Mucosa of descending colon (tissue), 3 donors: ENCODE data around the gene TRPM7. TPM values are rescaled to one million over a fixed set of nuclear protein-coding genes. Genes with fewer than 3 reads are reported as not detected.

Experiments
- ATAC-seq: fragments of 200-7000 bp; cut with Tn5 transposase; one replicate; pipeline ENCODE4 v1.9.1; 2020; ENCODE audit warnings: mild to moderate bottlenecking, moderate library complexity
- DNase-seq, 3 donors: peaks; one replicate each; pipeline ENCODE4 v3.0.0-alpha.2; 2020
- H3K36me3 ChIP-seq: fragments of 200-600 bp; one replicate; pipeline ENCODE4 v1.8.0; 2021; ENCODE audit warnings: low read depth, mild to moderate bottlenecking
- H3K4me1 ChIP-seq: fragments of 200-600 bp; one replicate; pipeline ENCODE4 v1.8.0; 2021; ENCODE audit warnings: low read depth, mild to moderate bottlenecking
- H3K4me3 ChIP-seq: fragments of 200-600 bp; one replicate; pipeline ENCODE4 v1.8.0; 2021; ENCODE audit warnings: mild to moderate bottlenecking
- H3K9me3 ChIP-seq: fragments of 200-600 bp; one replicate; pipeline ENCODE4 v1.8.0; 2021; ENCODE audit warnings: mild to moderate bottlenecking
- intact Hi-C, 2 donors: fragments of 100-400 bp; cut with DNase I in 1 of 2; cut with micrococcal nuclease in 1 of 2; formaldehyde crosslinking; loops; one replicate each; pipeline versions ENCODE4 v1.11.0 to v1.11.1; 2022; cut with DNase I, micrococcal nuclease
- total RNA-seq, 3 donors: library from RNA; stranded (reverse); fragmentation: NEBNext Ultra II Directional in 2 of 3; extraction: Animal tissue kit (Norgen Biotek cat#: 25700) in 2 of 3; gene quantifications; one replicate each; pipeline versions ENCODE4 v1.2.1 to v1.2.4, GENCODE V29; 2021 to 2023
- TF ChIP-seq, protein P1 (sequence below): fragments of 200-600 bp; IDR thresholded peaks from one replicate; pipeline ENCODE4 v1.8.0; 2022; ENCODE audit warnings: antibody characterized with exemption, mild to moderate bottlenecking
- donor health status: DM: no; HTN: no; CAD: no; lungs with moderate emphysema.
- donor health status: DM: no; HTN: no; CAD: no.
- donor health status: DM: no; HTN: yes; CAD: no.

TRPM7 gene
- total RNA-seq, 3 donors from 2014 or later = 34.7 to 39.7 (median 38.8) TPM

DNA sequence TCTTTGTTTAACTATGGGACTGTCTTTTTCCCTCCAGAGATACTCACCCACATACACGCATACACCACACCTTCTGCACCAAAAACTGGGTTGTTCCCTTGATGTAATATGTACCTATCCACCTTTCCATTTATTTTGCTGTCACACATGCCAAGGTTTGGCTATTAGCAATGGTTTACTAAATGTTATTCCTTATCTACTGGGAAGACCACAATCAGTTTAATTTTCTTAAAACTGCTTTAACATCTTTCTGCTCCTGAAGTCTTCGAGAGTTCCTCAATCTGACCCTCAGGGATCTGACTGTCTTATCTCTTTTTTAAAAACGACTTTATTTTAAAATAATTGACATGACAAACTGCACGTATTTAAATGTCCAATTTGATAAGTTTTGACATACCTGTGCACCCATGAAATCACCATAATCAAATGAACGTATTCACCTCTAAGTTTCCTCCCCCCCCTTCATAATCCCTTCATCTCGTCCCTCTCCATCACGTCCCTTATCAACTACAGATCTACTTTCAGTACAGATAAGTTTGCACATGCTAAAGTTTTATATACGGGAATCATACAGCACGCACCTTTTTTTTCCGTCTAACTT, 805 bp upstream of the TRPM7 start:
- H3K4me1 ChIP-seq = peaks cover 19% of the 10 kb centered on the region
- peak; percentile 2 for ATAC-seq
- H3K36me3 ChIP-seq = no peaks in the 10 kb centered on the region
- H3K9me3 ChIP-seq = no peaks in the 10 kb centered on the region
- TF ChIP-seq, protein P1, sequence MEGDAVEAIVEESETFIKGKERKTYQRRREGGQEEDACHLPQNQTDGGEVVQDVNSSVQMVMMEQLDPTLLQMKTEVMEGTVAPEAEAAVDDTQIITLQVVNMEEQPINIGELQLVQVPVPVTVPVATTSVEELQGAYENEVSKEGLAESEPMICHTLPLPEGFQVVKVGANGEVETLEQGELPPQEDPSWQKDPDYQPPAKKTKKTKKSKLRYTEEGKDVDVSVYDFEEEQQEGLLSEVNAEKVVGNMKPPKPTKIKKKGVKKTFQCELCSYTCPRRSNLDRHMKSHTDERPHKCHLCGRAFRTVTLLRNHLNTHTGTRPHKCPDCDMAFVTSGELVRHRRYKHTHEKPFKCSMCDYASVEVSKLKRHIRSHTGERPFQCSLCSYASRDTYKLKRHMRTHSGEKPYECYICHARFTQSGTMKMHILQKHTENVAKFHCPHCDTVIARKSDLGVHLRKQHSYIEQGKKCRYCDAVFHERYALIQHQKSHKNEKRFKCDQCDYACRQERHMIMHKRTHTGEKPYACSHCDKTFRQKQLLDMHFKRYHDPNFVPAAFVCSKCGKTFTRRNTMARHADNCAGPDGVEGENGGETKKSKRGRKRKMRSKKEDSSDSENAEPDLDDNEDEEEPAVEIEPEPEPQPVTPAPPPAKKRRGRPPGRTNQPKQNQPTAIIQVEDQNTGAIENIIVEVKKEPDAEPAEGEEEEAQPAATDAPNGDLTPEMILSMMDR = no peak
- no peak for DNase-seq
- no peak overlapping the region for H3K4me3 ChIP-seq
- intact Hi-C loops = loop anchor here in 1 of 2 donors (5.0 kb wide), 1 partner anchor 190 kb away; no protein-coding TSS in a partner anchor

DNA sequence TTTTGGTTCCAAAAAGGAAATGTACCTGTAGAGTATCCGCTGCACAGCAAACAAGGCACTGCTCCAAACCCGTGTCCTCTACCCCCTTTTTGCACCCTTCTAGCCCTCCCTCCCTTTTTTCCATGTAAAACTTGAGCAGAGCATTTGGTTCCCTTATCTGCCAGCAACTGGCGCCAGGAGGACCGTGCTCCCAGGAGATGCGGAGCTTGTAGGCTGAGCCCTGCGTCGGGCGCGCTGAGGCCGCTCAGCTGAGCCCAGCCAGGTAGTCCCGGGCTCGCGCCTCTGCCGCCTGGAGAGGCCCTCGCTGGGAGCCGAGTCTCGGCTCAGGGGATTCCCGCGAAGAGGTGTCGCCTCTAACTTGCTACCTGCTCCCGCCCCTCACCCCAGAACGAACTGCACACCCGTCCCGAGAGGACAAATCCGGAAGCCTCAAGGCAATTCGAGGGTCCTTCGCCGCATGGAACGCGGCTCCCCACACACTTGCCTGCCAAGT, 575 bp downstream of the TRPM7 start:
- ATAC-seq = peak; percentile 73
- TF ChIP-seq, protein P1 = no peak
- intact Hi-C loops = loop anchor here in 1 of 2 donors (5.0 kb wide), 1 partner anchor 191 kb away; no protein-coding TSS in a partner anchor

DNA sequence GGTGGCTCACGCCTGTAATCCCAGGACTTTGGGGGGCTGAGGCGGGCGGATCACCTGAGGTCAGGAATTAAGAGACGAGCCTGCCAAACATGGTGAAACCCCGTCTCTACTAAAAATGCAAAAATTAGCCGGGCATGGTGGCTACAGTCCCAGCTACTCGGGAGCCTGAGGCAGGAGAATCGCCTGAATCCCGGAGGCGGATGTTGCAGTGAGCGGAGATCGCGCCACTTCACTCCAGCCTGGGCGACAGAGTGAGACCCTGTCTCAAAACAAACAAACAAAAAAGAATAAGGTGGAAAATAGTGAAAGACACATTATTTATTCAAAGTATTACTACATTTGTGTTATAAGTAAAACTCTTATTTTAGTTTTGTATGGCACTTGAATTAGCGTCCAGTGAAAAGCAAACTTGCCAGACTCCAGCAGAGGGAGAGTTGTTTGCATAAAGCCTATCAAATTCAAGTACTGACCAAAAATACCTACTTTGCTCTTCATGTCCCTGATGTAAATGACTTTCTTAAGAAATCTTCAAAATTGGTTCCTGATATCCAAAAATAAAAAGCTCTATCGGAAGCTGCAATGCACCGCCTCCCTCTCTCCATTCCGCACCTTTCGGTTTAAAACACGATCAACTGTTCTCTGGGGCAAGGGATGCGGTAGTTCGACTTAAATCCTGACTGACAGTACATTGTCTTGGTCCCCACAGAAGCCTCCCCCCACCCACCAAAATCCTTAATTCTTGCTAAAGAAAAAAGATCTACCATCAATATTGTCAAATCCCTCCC, 1.2 kb downstream of the TRPM7 start:
- ATAC-seq (no peak), DNase-seq (no peak)
- peak overlapping the region; percentile 75 for H3K4me3 ChIP-seq
- H3K36me3 ChIP-seq = no peaks in the 10 kb centered on the region
- no peaks in the 10 kb centered on the region for H3K9me3 ChIP-seq
- intact Hi-C loops = loop anchor here in 1 of 2 donors (5.0 kb wide), 1 partner anchor 192 kb away; no protein-coding TSS in a partner anchor
- TF ChIP-seq, protein P1 = no peak
- peaks cover 19% of the 10 kb centered on the region for H3K4me1 ChIP-seq

More for the DNA sequence above, 575 bp downstream of the TRPM7 start:
- Histone ChIP-seq H3K4me3 (peak overlapping the region; percentile 75), H3K9me3 (no peaks in the 10 kb centered on the region), H3K4me1 (peaks cover 19% of the 10 kb centered on the region), H3K36me3 (no peaks in the 10 kb centered on the region)
- peak; percentile 61 to 79 (median 76) for DNase-seq

DNA sequence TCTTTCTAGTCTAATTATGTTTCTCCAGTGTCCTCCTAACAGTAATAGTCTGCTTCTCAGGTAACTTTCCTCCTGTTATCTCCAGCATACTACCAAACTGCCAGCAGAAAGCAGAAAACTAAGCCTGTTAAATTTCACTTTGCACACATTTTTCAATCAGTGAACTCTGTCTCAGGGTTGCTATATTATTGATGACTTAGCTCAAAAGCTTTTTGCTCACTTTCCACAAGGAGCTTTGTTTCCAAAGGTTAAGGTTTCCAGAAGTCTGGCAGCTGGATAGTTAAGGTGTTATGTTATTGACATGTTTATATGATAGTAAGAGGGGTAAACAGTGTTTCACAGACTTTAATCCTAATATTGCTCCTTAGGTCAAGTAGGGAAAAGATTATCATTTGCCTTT, 5.1 kb downstream of the TRPM7 start:
- Histone ChIP-seq H3K4me1 (peaks cover 19% of the 10 kb centered on the region), H3K9me3 (no peaks in the 10 kb centered on the region), H3K4me3 (no peak overlapping the region), H3K36me3 (no peaks in the 10 kb centered on the region)
- intact Hi-C loops = no loop called here
- no peak for ATAC-seq
- TF ChIP-seq, protein P1 = no peak
- DNase-seq = no peak

DNA sequence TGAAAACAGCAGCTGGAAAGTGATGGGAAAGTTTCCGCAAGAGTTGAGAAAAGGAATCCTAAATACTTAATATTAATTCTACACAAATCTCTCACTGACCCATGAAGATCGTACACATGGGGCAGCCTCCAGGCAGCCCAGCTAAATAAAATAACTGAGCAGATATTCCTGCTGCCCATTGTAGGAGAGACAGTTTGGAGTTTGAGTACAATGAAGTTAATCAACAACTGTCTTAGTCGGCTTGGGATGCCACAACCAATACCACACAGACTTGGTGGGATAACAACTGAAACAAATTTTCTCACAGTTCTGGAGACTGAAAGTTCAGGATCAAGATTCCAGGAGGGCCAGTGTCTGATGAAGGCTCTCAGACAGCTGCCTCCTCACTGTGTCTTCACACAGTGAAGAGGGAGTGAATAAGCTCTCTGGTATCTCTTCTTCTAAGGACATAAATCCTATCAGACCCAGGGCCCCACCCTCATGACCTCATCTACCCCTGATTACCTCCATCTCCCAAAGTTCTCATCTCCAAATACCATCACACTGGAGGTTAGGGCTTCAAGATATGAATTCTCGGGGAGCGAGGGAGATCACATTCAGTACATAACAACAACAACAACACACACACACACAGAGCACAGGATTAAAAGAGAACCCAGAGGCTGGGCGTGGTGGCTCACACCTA, 9.7 kb downstream of the TRPM7 start:
- TF ChIP-seq, protein P1 = no peak
- DNase-seq (no peak), ATAC-seq (peak; percentile 38)
- no peaks in the 10 kb centered on the region for H3K9me3 ChIP-seq
- intact Hi-C loops = loop anchor here (5.0 kb wide), 2 partner anchors 200 to 210 kb away; no protein-coding TSS in a partner anchor
- H3K36me3 ChIP-seq = no peaks in the 10 kb centered on the region
- peaks cover 2% of the 10 kb centered on the region for H3K4me1 ChIP-seq
- no peak overlapping the region for H3K4me3 ChIP-seq
